22Rv1 (cell line): Measurements from ENCODE around the gene PLXNA2.

ENCODE experiments used
- ZFX ChIP-seq: fragments of 450-650 bp; IDR thresholded peaks from 2 replicates; pipeline ENCODE4 v1.6.1; 2017; ENCODE audit warnings: antibody characterized with exemption, borderline replicate concordance
- TF ChIP-seq, protein P1 (sequence below): fragments of 450-650 bp; IDR thresholded peaks from 2 replicates; pipeline ENCODE4 v1.5.1; 2017; ENCODE audit warnings: mild to moderate bottlenecking

- TF ChIP-seq, protein P1, sequence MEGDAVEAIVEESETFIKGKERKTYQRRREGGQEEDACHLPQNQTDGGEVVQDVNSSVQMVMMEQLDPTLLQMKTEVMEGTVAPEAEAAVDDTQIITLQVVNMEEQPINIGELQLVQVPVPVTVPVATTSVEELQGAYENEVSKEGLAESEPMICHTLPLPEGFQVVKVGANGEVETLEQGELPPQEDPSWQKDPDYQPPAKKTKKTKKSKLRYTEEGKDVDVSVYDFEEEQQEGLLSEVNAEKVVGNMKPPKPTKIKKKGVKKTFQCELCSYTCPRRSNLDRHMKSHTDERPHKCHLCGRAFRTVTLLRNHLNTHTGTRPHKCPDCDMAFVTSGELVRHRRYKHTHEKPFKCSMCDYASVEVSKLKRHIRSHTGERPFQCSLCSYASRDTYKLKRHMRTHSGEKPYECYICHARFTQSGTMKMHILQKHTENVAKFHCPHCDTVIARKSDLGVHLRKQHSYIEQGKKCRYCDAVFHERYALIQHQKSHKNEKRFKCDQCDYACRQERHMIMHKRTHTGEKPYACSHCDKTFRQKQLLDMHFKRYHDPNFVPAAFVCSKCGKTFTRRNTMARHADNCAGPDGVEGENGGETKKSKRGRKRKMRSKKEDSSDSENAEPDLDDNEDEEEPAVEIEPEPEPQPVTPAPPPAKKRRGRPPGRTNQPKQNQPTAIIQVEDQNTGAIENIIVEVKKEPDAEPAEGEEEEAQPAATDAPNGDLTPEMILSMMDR: no peak
- TF ChIP-seq ZFX: no peak
Observed at GRCh38 chr1:208268541-208269337, 24.6 kb upstream of the PLXNA2 start.
